Esophagus (tissue), 2 donors: Measurements from ENCODE around the gene PPP1R8. TPM values are rescaled to one million over a fixed set of nuclear protein-coding genes. Genes with fewer than 3 reads are reported as not detected.
"Not testable (repeated sequence)": the region's sequence is repeated elsewhere in the genome, so short reads cannot be mapped to it uniquely, and the experiment has no call there.

Experiments
- H3K27ac ChIP-seq, 2 donors: one replicate each; pipeline ENCODE4 v1.5.1; 2013; ENCODE audit warnings: low read depth in 2 of 2, mild to moderate bottlenecking in 2 of 2, inconsistent platforms in 1 of 2, low read length in 1 of 2, moderate library complexity in 1 of 2
- H3K27me3 ChIP-seq, 2 donors: one replicate each; pipeline ENCODE4 v1.6.1; 2013; ENCODE audit warnings: low read length in 2 of 2, control low read depth in 1 of 2, mild to moderate bottlenecking in 1 of 2; ENCODE audit not compliant: insufficient read depth in 2 of 2, control insufficient read depth in 1 of 2
- H3K36me3 ChIP-seq, 2 donors: one replicate each; pipeline ENCODE4 v1.6.1; 2013; ENCODE audit warnings: low read length in 1 of 2; ENCODE audit not compliant: control insufficient read depth in 2 of 2, insufficient read depth in 2 of 2
- H3K4me1 ChIP-seq, 2 donors: one replicate each; pipeline ENCODE4 v1.6.1; 2013; ENCODE audit warnings: low read length in 1 of 2; ENCODE audit not compliant: control insufficient read depth in 2 of 2, insufficient read depth in 2 of 2
- H3K4me3 ChIP-seq, 2 donors: one replicate each; pipeline ENCODE4 v1.5.1; 2013; ENCODE audit warnings: low read length in 2 of 2, mild to moderate bottlenecking in 2 of 2, low read depth in 1 of 2, moderate library complexity in 1 of 2
- H3K9me3 ChIP-seq, 2 donors: one replicate each; pipeline ENCODE4 v1.6.1; 2013; ENCODE audit warnings: mild to moderate bottlenecking in 2 of 2, low read depth in 1 of 2, low read length in 1 of 2, moderate library complexity in 1 of 2; ENCODE audit not compliant: control insufficient read depth in 2 of 2, insufficient read depth in 1 of 2
- WGBS, 2 donors: extraction: QIAGEN DNeasy Blood & Tissue Kit; methylation state at CpG; one replicate each; pipeline ENCODE4 v1.1.7; 2013; 5-methylcytosine and 5-hydroxymethylcytosine counted together
- polyA plus RNA-seq, 2 donors: library from polyadenylated mRNA; stranded (reverse); fragments of 200-250 nt; gene quantifications; one replicate each; pipeline ENCODE4 v1.2.3, GENCODE V29; 2013
- donor health status: healthy with polysubstance abuse.
- donor health status: Bipolar disorder and iron deficiency.

PPP1R8 gene
- polyA plus RNA-seq, 2 donors, result 15.5 to 27.2 TPM

GRCh38 chr1:27857552-27857951, 27.0 kb downstream of the PPP1R8 start:
- H3K9me3 ChIP-seq, H3K4me3 ChIP-seq, H3K4me1 ChIP-seq, H3K36me3 ChIP-seq, H3K27me3 ChIP-seq, H3K27ac ChIP-seq: not testable (repeated sequence)
- 71 to 81% methylated on average over 11 of the region's 11 CpGs for WGBS, 2 donors

GRCh38 chr1:27858072-27858948, 27.7 kb downstream of the PPP1R8 start:
- H3K27ac ChIP-seq, result no peak overlapping the region
- H3K4me3 ChIP-seq, result no peak overlapping the region
- no peaks in the 10 kb centered on the region for H3K36me3 ChIP-seq
- no peaks in the 10 kb centered on the region for H3K27me3 ChIP-seq
- WGBS, 2 donors, result 29 to 38% methylated on average over 10 of the region's 10 CpGs
- H3K9me3 ChIP-seq, result no peaks in the 10 kb centered on the region
- no peaks in the 10 kb centered on the region for H3K4me1 ChIP-seq

DNA sequence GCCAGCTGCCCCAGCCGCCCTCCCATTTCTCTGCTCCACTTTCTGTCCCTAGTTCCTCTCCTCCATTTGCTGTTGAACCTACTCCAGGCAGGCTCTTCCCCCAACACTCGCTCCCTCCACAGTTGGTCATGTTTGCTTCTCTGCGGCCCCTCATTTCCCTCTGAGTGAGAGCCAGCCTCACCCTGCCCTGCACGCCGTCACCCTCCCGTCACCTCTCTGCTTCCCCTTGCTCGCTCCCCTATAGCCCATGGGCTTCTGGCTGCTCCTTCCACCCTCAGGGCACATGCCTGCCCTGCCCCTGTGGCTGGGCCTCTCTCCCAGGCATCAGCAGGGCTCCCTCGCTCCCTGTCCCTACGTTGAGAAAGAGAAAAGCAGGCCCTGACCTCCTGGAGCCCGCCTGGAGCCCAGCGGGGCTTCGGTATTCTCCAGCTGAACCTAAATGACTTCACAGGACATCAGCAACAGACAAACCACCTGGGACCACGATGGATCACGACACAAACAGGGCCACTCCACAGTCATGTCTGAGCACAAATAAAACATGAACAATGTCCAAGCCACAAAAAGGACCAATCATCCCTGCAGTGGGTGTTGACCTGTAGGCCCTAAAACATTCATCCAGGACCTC, 28.5 kb downstream of the PPP1R8 start:
- H3K36me3 ChIP-seq, result no peaks in the 10 kb centered on the region
- no peak overlapping the region for H3K4me3 ChIP-seq
- WGBS, 2 donors, result 88 to 91% methylated on average over 14 of the region's 14 CpGs
- H3K9me3 ChIP-seq, result no peaks in the 10 kb centered on the region
- no peaks in the 10 kb centered on the region for H3K4me1 ChIP-seq
- no peaks in the 10 kb centered on the region for H3K27me3 ChIP-seq
- no peak overlapping the region for H3K27ac ChIP-seq

DNA sequence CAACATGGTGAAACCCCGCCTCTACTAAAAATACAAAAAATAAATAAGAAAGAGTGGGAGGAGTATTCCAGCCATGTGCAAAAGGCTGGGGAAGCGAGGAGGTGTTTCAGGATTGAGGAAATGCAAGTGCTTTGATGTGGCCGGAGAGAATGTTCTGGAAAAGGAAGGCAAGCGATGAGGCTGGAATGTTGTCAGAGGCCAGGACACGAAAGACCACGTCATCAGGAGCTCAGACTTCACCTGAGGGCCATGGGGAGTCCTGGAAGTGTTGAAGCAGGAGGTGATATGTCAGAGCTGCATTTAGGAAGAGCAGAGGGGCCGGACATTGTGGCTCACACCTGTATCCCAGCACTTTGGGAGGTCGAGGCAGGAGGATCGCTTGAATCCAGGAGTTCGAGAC, 30.9 kb downstream of the PPP1R8 start:
- H3K27ac ChIP-seq, result no peak overlapping the region

GRCh38 chr1:27862004-27862403, 31.4 kb downstream of the PPP1R8 start:
- Histone ChIP-seq H3K4me3 (no peak overlapping the region), H3K27me3 (no peaks in the 10 kb centered on the region), H3K4me1 (no peaks in the 10 kb centered on the region)

More for the DNA sequence above, 30.9 kb downstream of the PPP1R8 start:
- no peaks in the 10 kb centered on the region for H3K4me1 ChIP-seq
- H3K9me3 ChIP-seq, result no peaks in the 10 kb centered on the region
- H3K36me3 ChIP-seq, result no peaks in the 10 kb centered on the region
- no peaks in the 10 kb centered on the region for H3K27me3 ChIP-seq
- 92% methylated on average over 10 of the region's 10 CpGs for WGBS, 2 donors
- no peak overlapping the region for H3K4me3 ChIP-seq

GRCh38 chr1:27862671-27863537, 32.3 kb downstream of the PPP1R8 start:
- Histone ChIP-seq H3K27ac (peak overlapping the region; percentile 29 to 67), H3K4me1 (no peaks in the 10 kb centered on the region), H3K4me3 (no peak overlapping the region), H3K36me3 (no peaks in the 10 kb centered on the region), H3K27me3 (no peaks in the 10 kb centered on the region), H3K9me3 (no peaks in the 10 kb centered on the region)
- WGBS, 2 donors, result 83% methylated on average over 8 to 9 of the region's 9 CpGs

More at GRCh38 chr1:27862004-27862403, 31.4 kb downstream of the PPP1R8 start:
- Histone ChIP-seq H3K36me3 (no peaks in the 10 kb centered on the region), H3K9me3 (no peaks in the 10 kb centered on the region), H3K27ac (no peak overlapping the region)
- 81 to 88% methylated on average over 3 of the region's 3 CpGs for WGBS, 2 donors

DNA sequence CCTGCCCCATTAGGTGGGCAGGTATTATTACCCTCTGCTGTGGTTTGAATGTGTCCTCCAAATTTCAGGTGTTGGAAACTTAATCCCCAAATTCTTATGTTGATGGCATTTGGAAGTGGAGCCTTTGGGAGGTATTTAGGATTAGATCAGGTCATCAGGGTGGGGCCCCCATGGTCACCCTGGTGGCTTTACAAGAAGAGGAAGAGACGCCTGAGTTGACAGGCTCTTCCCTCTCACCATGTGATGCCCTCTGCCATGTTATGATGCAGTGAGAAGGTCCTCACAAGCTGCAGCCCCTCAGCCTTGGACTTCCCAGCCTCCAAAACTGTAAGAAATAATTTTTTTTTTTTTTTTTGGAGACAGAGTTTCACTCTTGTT, 32.9 kb downstream of the PPP1R8 start:
- peak overlapping the region in 1 of 2 donors; percentile 67 for H3K27ac ChIP-seq
- H3K4me3 ChIP-seq, result no peak overlapping the region
- peaks cover under 1 to 1% of the 10 kb centered on the region in 2 donors for H3K4me1 ChIP-seq
- H3K9me3 ChIP-seq, result no peaks in the 10 kb centered on the region
- H3K36me3 ChIP-seq, result no peaks in the 10 kb centered on the region
- no peaks in the 10 kb centered on the region for H3K27me3 ChIP-seq
- WGBS, 2 donors, result 70 to 84% methylated on average over 1 of the region's 1 CpG

DNA sequence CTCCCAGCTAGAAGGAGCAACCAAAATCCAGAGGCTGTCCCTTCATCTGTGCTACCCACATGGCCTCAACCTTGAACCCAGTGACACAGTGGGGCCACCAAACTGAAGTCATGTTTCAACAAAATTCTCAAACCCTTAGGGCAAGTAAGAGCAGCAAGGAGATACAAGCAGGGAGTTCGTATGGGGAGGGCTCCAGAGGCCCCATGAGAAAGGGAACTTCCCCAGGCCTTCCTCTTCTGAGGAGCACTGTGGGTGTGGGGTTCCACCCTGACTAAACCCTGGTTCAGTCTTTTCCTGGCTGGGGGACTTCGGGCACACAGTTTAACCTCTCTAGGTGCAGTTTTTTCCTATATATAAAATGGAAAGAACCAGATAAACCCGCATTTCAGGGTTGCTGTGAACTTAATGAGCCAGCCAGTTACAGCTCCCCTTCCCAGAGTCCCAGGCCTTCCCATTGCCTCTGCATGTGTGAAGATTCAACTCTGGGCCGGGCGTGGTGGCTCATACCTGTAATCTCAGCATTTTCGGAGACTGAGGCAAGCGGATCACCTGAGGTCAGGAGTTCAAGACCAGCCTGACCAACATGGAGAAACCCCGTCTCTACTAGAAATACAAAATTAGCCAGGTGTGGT, 33.8 kb downstream of the PPP1R8 start:
- Histone ChIP-seq H3K27me3 (no peaks in the 10 kb centered on the region), H3K4me1 (peaks cover 4 to 8% of the 10 kb centered on the region in 2 donors), H3K9me3 (no peaks in the 10 kb centered on the region), H3K36me3 (no peaks in the 10 kb centered on the region), H3K27ac (peak overlapping the region; percentile 36 to 87), H3K4me3 (no peak overlapping the region)
- WGBS, 2 donors, result 60% methylated on average over 8 of the region's 8 CpGs

- H3K36me3 ChIP-seq, result no peaks in the 10 kb centered on the region
- no peak overlapping the region for H3K4me3 ChIP-seq
- H3K27me3 ChIP-seq, result no peaks in the 10 kb centered on the region
- 92 to 93% methylated on average over 10 of the region's 10 CpGs for WGBS, 2 donors
- H3K9me3 ChIP-seq, result no peaks in the 10 kb centered on the region
- no peak overlapping the region for H3K27ac ChIP-seq
- peaks cover 4 to 8% of the 10 kb centered on the region in 2 donors for H3K4me1 ChIP-seq
Measured at GRCh38 chr1:27865821-27866220, 35.2 kb downstream of the PPP1R8 start.
